Heart left ventricle (tissue), 16 donors: ENCODE data around the gene TMEM38B. TPM values are rescaled to one million over a fixed set of nuclear protein-coding genes. Genes with fewer than 3 reads are reported as not detected.
A peak's percentile ranks its signal among the peaks of the same experiment; 100 is the strongest.

Source experiments
- ATAC-seq, 4 donors: fragments of 200-7000 bp; cut with Tn5 transposase; one replicate each; pipeline ENCODE4 v1.9.1; 2020 to 2022; ENCODE audit warnings: moderate library complexity in 4 of 4, mild to moderate bottlenecking in 3 of 4, moderate number of reproducible peaks in 1 of 4
- DNase-seq, 5 donors: peaks; one replicate each; pipeline ENCODE4 v3.0.0-alpha.2; 2020
- H3K27ac ChIP-seq, 12 donors: fragments of 200-600 bp; sonication (generic) in 4 of 12; one replicate each; pipeline versions ENCODE4 v1.5.0 to v1.8.0; 2016 to 2022; ENCODE audit warnings: mild to moderate bottlenecking in 2 of 12
- H3K27me3 ChIP-seq, 9 donors: fragments of 200-600 bp; sonication (generic) in 2 of 9; one replicate each; pipeline versions ENCODE4 v1.5.1 to v1.8.0; 2016 to 2022; ENCODE audit warnings: mild to moderate bottlenecking in 3 of 9
- H3K36me3 ChIP-seq, 9 donors: fragments of 200-600 bp; sonication (generic) in 2 of 9; one replicate each; pipeline versions ENCODE4 v1.5.0 to v1.8.0; 2018 to 2022; ENCODE audit warnings: mild to moderate bottlenecking in 2 of 9
- H3K4me1 ChIP-seq, 12 donors: fragments of 200-600 bp; sonication (generic) in 4 of 12; one replicate each; pipeline versions ENCODE4 v1.5.0 to v1.8.0; 2016 to 2022; ENCODE audit warnings: mild to moderate bottlenecking in 3 of 12
- H3K4me3 ChIP-seq, 12 donors: fragments of 200-600 bp; sonication (generic) in 4 of 12; one replicate each; pipeline versions ENCODE4 v1.5.0 to v1.8.0; 2017 to 2022; ENCODE audit warnings: mild to moderate bottlenecking in 9 of 12, moderate library complexity in 4 of 12
- H3K9me3 ChIP-seq, 12 donors: fragments of 200-600 bp; sonication (generic) in 4 of 12; one replicate each; pipeline versions ENCODE4 v1.5.0 to v1.8.0; 2016 to 2022; ENCODE audit warnings: mild to moderate bottlenecking in 1 of 12
- CTCF ChIP-seq, 12 donors: fragments of 200-600 bp; sonication (generic) in 4 of 12; IDR thresholded peaks; one replicate each; pipeline versions ENCODE4 v1.5.0 to v1.8.0; 2018 to 2022; ENCODE audit warnings: antibody characterized with exemption in 12 of 12, mild to moderate bottlenecking in 5 of 12
- POLR2A ChIP-seq, 2 donors: fragments of 450-650 bp; IDR thresholded peaks; one replicate each; pipeline ENCODE4 v1.6.1; 2017; ENCODE audit warnings: antibody characterized with exemption in 2 of 2, mild to moderate bottlenecking in 2 of 2, moderate library complexity in 2 of 2
- WGBS, 4 donors: extraction: QIAGEN DNeasy Blood & Tissue Kit in 2 of 4; methylation state at CpG; one replicate each; pipeline versions ENCODE4 v1.1.5 to v1.1.7; 2013 to 2018; 5-methylcytosine and 5-hydroxymethylcytosine counted together
- intact Hi-C, 10 donors: fragments of 100-400 bp; cut with DNase I; formaldehyde crosslinking; loops; one replicate each; pipeline versions ENCODE4 v1.11.1 to v1.14.2; 2022
- polyA plus RNA-seq, 2 donors: library from polyadenylated mRNA; stranded (reverse); fragments of 200-250 nt; gene quantifications; one replicate each; pipeline ENCODE4 v1.2.3, GENCODE V29; 2013
- total RNA-seq, 9 donors: library from RNA; depleted of rRNA in 2 of 9; stranded (reverse); fragments of >200 nt in 2 of 9; fragmentation: NEBNext Ultra II Directional in 3 of 9; extraction: Animal tissue kit (Norgen Biotek cat#: 25700) in 3 of 9; gene quantifications; one replicate each; pipeline versions ENCODE4 v1.1.0 to v1.2.4, GENCODE V29; 2016 to 2023
- donor health status: ischemic (EF 13 %, LVEDD 7.1; RV severe dilation, severe dysfunction).
- donor health status: healthy with polysubstance abuse.
- donor health status: DM: no; HTN: yes; CAD: no.
- donor health status: DM: no; HTN: no; CAD: no.
- donor health status: ischemic (EF 25% LVEDD 6.9; RV normal size, moderate dysfunction).
- donor health status: ischemic (EF 25% LVEDD 5.7; RV mildly dilated, moderate dysfunction).
- donor health status: healthy.
- donor health status: DM: yes; HTN: yes; CAD: no.
- donor health status: ischemic (EF 35%, LVEDD 5.7; RV mildly dilated, moderate dysfunction).
- donor health status: nonischemic (EF 11% LVEDD 7.7; RV severe dilation, severe dysfunction).
- donor health status: DM: yes; HTN: yes; CAD: no.
- donor health status: PGD.
- donor health status: ischemic (EF 29% LVEDD 5.4; RV normal size, mild dysfunction).
- donor health status: nonischemic (EF 23%, LVEDD 6.1; RV moderate dilation, normal function).

The TMEM38B gene
- total and polyA plus RNA-seq, 11 donors, result 17.2 to 66.9 (median 45.4) TPM

GRCh38 chr9:105651806-105652205, 42.5 kb upstream of the TMEM38B start:
- no peak for ATAC-seq
- no peaks in the 10 kb centered on the region for H3K36me3 ChIP-seq
- H3K27me3 ChIP-seq, result peaks cover 0 to 11% (median 0%) of the 10 kb centered on the region in 9 donors
- intact Hi-C loops, result loop anchor here in 1 of 10 donors (10.0 kb wide), 1 partner anchor 63 kb away; no protein-coding TSS in a partner anchor
- peaks cover 0 to 11% (median 3%) of the 10 kb centered on the region in 12 donors for H3K4me1 ChIP-seq
- H3K9me3 ChIP-seq, result no peaks in the 10 kb centered on the region
- no peak for DNase-seq
- 67 to 85% (median 71%) methylated on average over 4 of the region's 4 CpGs for WGBS, 4 donors
- no peak overlapping the region for H3K27ac ChIP-seq
- no peak overlapping the region for H3K4me3 ChIP-seq
- TF ChIP-seq POLR2A (IDR thresholded peaks at IDR 0.05), result no peak
- TF ChIP-seq CTCF (IDR thresholded peaks at IDR 0.05), result no peak

GRCh38 chr9:105656131-105656921, 38.0 kb upstream of the TMEM38B start:
- intact Hi-C loops, result loop anchor here in 9 of 10 donors (1.0 to 10.0 kb wide), 6 partner anchors 36 to 64 kb away; partner anchors contain the start of gene TMEM38B (in 1 of the 9)
- DNase-seq (peak; percentile 8 to 70 (median 28)), ATAC-seq (peak; percentile 49 to 94 (median 84))
- Histone ChIP-seq H3K4me1 (peaks cover 0 to 15% (median 5%) of the 10 kb centered on the region in 12 donors), H3K27me3 (peaks cover 0 to 26% (median 2%) of the 10 kb centered on the region in 9 donors), H3K27ac (no peak overlapping the region), H3K9me3 (no peaks in the 10 kb centered on the region), H3K36me3 (no peaks in the 10 kb centered on the region), H3K4me3 (peak overlapping the region; percentile 39 to 65 (median 58))
- 1 to 6% (median 1%) methylated on average over 43 to 75 of the region's 75 CpGs for WGBS, 4 donors
- TF ChIP-seq CTCF (IDR thresholded peaks at IDR 0.05) (peak; percentile 8 to 61 (median 44)), POLR2A (IDR thresholded peaks at IDR 0.05) (no peak)

GRCh38 chr9:105658351-105658750, 36.0 kb upstream of the TMEM38B start:
- intact Hi-C loops, result loop anchor here in 8 of 10 donors (5.0 to 10.0 kb wide), 4 partner anchors 34 to 59 kb away; partner anchors contain the start of gene TMEM38B (in 1 of the 8)
- TF ChIP-seq CTCF (IDR thresholded peaks at IDR 0.05), result no peak
- TF ChIP-seq POLR2A (IDR thresholded peaks at IDR 0.05), result no peak
- Histone ChIP-seq H3K9me3 (no peaks in the 10 kb centered on the region), H3K27me3 (peaks cover 0 to 26% (median 2%) of the 10 kb centered on the region in 9 donors), H3K4me3 (no peak overlapping the region), H3K27ac (no peak overlapping the region), H3K4me1 (peaks cover 0 to 15% (median 5%) of the 10 kb centered on the region in 12 donors), H3K36me3 (no peaks in the 10 kb centered on the region)
- 71 to 80% (median 76%) methylated on average over 2 of the region's 2 CpGs for WGBS, 4 donors
- ATAC-seq, result no peak
- DNase-seq, result no peak

- WGBS, 4 donors, result 75 to 87% (median 84%) methylated on average over 4 of the region's 4 CpGs
- no peak for DNase-seq
Measured at GRCh38 chr9:105661011-105661410, 33.3 kb upstream of the TMEM38B start.

More at GRCh38 chr9:105661011-105661410, 33.3 kb upstream of the TMEM38B start:
- no peaks in the 10 kb centered on the region for H3K36me3 ChIP-seq
- TF ChIP-seq CTCF (IDR thresholded peaks at IDR 0.05) (no peak), POLR2A (IDR thresholded peaks at IDR 0.05) (no peak)
- intact Hi-C loops, result no loop called here
- no peak for ATAC-seq
- no peak overlapping the region for H3K27ac ChIP-seq
- no peak overlapping the region for H3K4me3 ChIP-seq
- H3K27me3 ChIP-seq, result peaks cover 0 to 26% (median 2%) of the 10 kb centered on the region in 9 donors
- no peaks in the 10 kb centered on the region for H3K9me3 ChIP-seq
- peaks cover 0 to 13% (median 5%) of the 10 kb centered on the region in 12 donors for H3K4me1 ChIP-seq
